Heart left ventricle (tissue), 16 donors: ENCODE measurements around the gene GLRX3. TPM values are rescaled to one million over a fixed set of nuclear protein-coding genes. Genes with fewer than 3 reads are reported as not detected.

Source experiments
- ATAC-seq, 4 donors: fragments of 200-7000 bp; cut with Tn5 transposase; one replicate each; pipeline ENCODE4 v1.9.1; 2020 to 2022; ENCODE audit warnings: moderate library complexity in 4 of 4, mild to moderate bottlenecking in 3 of 4, moderate number of reproducible peaks in 1 of 4
- DNase-seq, 5 donors: peaks; one replicate each; pipeline ENCODE4 v3.0.0-alpha.2; 2020
- H3K27ac ChIP-seq, 12 donors: fragments of 200-600 bp; sonication (generic) in 4 of 12; one replicate each; pipeline versions ENCODE4 v1.5.0 to v1.8.0; 2016 to 2022; ENCODE audit warnings: mild to moderate bottlenecking in 2 of 12
- H3K27me3 ChIP-seq, 9 donors: fragments of 200-600 bp; sonication (generic) in 2 of 9; one replicate each; pipeline versions ENCODE4 v1.5.1 to v1.8.0; 2016 to 2022; ENCODE audit warnings: mild to moderate bottlenecking in 3 of 9
- H3K36me3 ChIP-seq, 9 donors: fragments of 200-600 bp; sonication (generic) in 2 of 9; one replicate each; pipeline versions ENCODE4 v1.5.0 to v1.8.0; 2018 to 2022; ENCODE audit warnings: mild to moderate bottlenecking in 2 of 9
- H3K4me1 ChIP-seq, 12 donors: fragments of 200-600 bp; sonication (generic) in 4 of 12; one replicate each; pipeline versions ENCODE4 v1.5.0 to v1.8.0; 2016 to 2022; ENCODE audit warnings: mild to moderate bottlenecking in 3 of 12
- H3K4me3 ChIP-seq, 12 donors: fragments of 200-600 bp; sonication (generic) in 4 of 12; one replicate each; pipeline versions ENCODE4 v1.5.0 to v1.8.0; 2017 to 2022; ENCODE audit warnings: mild to moderate bottlenecking in 9 of 12, moderate library complexity in 4 of 12
- H3K9me3 ChIP-seq, 12 donors: fragments of 200-600 bp; sonication (generic) in 4 of 12; one replicate each; pipeline versions ENCODE4 v1.5.0 to v1.8.0; 2016 to 2022; ENCODE audit warnings: mild to moderate bottlenecking in 1 of 12
- CTCF ChIP-seq, 12 donors: fragments of 200-600 bp; sonication (generic) in 4 of 12; IDR thresholded peaks; one replicate each; pipeline versions ENCODE4 v1.5.0 to v1.8.0; 2018 to 2022; ENCODE audit warnings: antibody characterized with exemption in 12 of 12, mild to moderate bottlenecking in 5 of 12
- POLR2A ChIP-seq, 2 donors: fragments of 450-650 bp; IDR thresholded peaks; one replicate each; pipeline ENCODE4 v1.6.1; 2017; ENCODE audit warnings: antibody characterized with exemption in 2 of 2, mild to moderate bottlenecking in 2 of 2, moderate library complexity in 2 of 2
- WGBS, 4 donors: extraction: QIAGEN DNeasy Blood & Tissue Kit in 2 of 4; methylation state at CpG; one replicate each; pipeline versions ENCODE4 v1.1.5 to v1.1.7; 2013 to 2018; 5-methylcytosine and 5-hydroxymethylcytosine counted together
- intact Hi-C, 10 donors: fragments of 100-400 bp; cut with DNase I; formaldehyde crosslinking; loops; one replicate each; pipeline versions ENCODE4 v1.11.1 to v1.14.2; 2022
- polyA plus RNA-seq, 2 donors: library from polyadenylated mRNA; stranded (reverse); fragments of 200-250 nt; gene quantifications; one replicate each; pipeline ENCODE4 v1.2.3, GENCODE V29; 2013
- total RNA-seq, 9 donors: library from RNA; depleted of rRNA in 2 of 9; stranded (reverse); fragments of >200 nt in 2 of 9; fragmentation: NEBNext Ultra II Directional in 3 of 9; extraction: Animal tissue kit (Norgen Biotek cat#: 25700) in 3 of 9; gene quantifications; one replicate each; pipeline versions ENCODE4 v1.1.0 to v1.2.4, GENCODE V29; 2016 to 2023
- donor health status: ischemic (EF 13 %, LVEDD 7.1; RV severe dilation, severe dysfunction).
- donor health status: healthy with polysubstance abuse.
- donor health status: DM: no; HTN: yes; CAD: no.
- donor health status: DM: no; HTN: no; CAD: no.
- donor health status: ischemic (EF 25% LVEDD 6.9; RV normal size, moderate dysfunction).
- donor health status: ischemic (EF 25% LVEDD 5.7; RV mildly dilated, moderate dysfunction).
- donor health status: healthy.
- donor health status: DM: yes; HTN: yes; CAD: no.
- donor health status: ischemic (EF 35%, LVEDD 5.7; RV mildly dilated, moderate dysfunction).
- donor health status: nonischemic (EF 11% LVEDD 7.7; RV severe dilation, severe dysfunction).
- donor health status: DM: yes; HTN: yes; CAD: no.
- donor health status: PGD.
- donor health status: ischemic (EF 29% LVEDD 5.4; RV normal size, mild dysfunction).
- donor health status: nonischemic (EF 23%, LVEDD 6.1; RV moderate dilation, normal function).

GLRX3 gene
- total and polyA plus RNA-seq, 11 donors: 54.0 to 180 (median 66.4) TPM

GRCh38 chr10:130227883-130228282 lies 91.7 kb downstream of the GLRX3 start:
- 77 to 89% (median 82%) methylated on average over 2 of the region's 2 CpGs for WGBS, 4 donors
- Histone ChIP-seq H3K4me1 (no peaks in the 10 kb centered on the region), H3K4me3 (no peak overlapping the region), H3K36me3 (no peaks in the 10 kb centered on the region), H3K9me3 (peaks cover 0 to 18% (median 6%) of the 10 kb centered on the region in 12 donors), H3K27me3 (no peaks in the 10 kb centered on the region), H3K27ac (no peak overlapping the region)
- DNase-seq (no peak), ATAC-seq (no peak)
- no peak for TF ChIP-seq CTCF (IDR thresholded peaks at IDR 0.05)
- TF ChIP-seq POLR2A (IDR thresholded peaks at IDR 0.05): no peak
- intact Hi-C loops: no loop called here

Other genes starting within 250 kb of the GLRX3 start
- 1 to 10 TPM; 3.6 to 8.8 (median 7.2) TPM for gene EBF3, start 172.1 kb upstream of the GLRX3 start, total RNA-seq
- gene EBF3, start 172.1 kb upstream of the GLRX3 start, polyA plus RNA-seq: 1 to 10 TPM; 4.3 TPM
- gene C10orf143, start 25.6 kb upstream of the GLRX3 start, total RNA-seq: 1 to 10 TPM in 7 of 9 donors, under 1 TPM in 1, not detected in 1; 0.32 to 3.3 (median 1.6) TPM
- 1 to 10 TPM; 1.1 to 3.7 TPM for gene C10orf143, start 25.6 kb upstream of the GLRX3 start, polyA plus RNA-seq